ENCODE results near the gene MACROD2. TPM values are rescaled to one million over a fixed set of nuclear protein-coding genes. Genes with fewer than 3 reads are reported as not detected.
A peak's percentile ranks its signal among the peaks of the same experiment; 100 is the strongest.

The MACROD2 gene
- total and polyA plus RNA-seq, 4 donors, result 0.66 to 10.5 (median 3.3) TPM

DNA sequence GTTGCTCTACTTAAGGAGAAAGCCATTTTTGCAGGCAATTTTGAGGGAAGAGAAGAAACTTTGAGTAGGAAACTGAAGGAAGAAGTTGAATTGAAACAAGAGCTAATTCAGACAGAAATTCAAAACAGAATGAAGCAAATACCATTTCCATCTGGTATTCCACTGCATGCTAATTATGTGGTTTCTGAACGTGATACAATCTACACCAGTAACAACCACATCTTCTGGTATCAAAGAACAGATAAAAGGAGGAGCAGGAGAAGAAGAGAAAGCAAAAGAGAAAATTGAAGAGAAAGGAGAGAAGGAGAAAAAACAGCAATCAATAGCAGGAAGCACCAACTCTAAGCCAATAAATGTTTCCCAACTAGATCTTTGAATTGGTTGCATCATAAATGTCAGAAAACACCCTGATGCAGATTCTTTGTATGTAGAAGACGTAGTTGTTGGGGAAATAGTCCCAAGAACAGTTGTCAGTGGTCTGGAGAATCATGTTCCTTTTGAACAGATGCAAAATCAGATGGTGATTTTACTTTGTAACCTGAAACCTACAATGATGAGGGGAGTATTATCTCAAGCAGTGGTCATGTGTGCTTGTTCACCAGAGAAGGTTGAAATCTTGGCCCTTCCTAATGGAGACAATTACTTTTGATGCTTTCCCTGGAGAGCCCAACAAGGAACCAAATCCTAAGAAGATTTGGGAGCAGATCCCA is 132.4 kb downstream of the MACROD2 start:
- no peak for DNase-seq (ENCODE audit: low spot score)
- TF ChIP-seq, protein P1, sequence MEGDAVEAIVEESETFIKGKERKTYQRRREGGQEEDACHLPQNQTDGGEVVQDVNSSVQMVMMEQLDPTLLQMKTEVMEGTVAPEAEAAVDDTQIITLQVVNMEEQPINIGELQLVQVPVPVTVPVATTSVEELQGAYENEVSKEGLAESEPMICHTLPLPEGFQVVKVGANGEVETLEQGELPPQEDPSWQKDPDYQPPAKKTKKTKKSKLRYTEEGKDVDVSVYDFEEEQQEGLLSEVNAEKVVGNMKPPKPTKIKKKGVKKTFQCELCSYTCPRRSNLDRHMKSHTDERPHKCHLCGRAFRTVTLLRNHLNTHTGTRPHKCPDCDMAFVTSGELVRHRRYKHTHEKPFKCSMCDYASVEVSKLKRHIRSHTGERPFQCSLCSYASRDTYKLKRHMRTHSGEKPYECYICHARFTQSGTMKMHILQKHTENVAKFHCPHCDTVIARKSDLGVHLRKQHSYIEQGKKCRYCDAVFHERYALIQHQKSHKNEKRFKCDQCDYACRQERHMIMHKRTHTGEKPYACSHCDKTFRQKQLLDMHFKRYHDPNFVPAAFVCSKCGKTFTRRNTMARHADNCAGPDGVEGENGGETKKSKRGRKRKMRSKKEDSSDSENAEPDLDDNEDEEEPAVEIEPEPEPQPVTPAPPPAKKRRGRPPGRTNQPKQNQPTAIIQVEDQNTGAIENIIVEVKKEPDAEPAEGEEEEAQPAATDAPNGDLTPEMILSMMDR (IDR thresholded peaks at IDR 0.05; ENCODE audit: low read depth, low read length, missing input control), result no peak
- H3K36me3 ChIP-seq (ENCODE audit: control insufficient read depth in 4 of 4, insufficient read depth in 3 of 4, low read depth in 1 of 4, low read length in 3 of 4), result no peaks in the 10 kb centered on the region
- no peak overlapping the region for H3K4me3 ChIP-seq (ENCODE audit: low read depth in 1 of 3, low read length in 3 of 3)
- H3K9me3 ChIP-seq (ENCODE audit: control insufficient read depth in 4 of 4, low read length in 3 of 4), result no peaks in the 10 kb centered on the region
- WGBS, result 60% methylated on average over 2 of the region's 2 CpGs
- no peak overlapping the region for H3K9ac ChIP-seq (ENCODE audit: low read depth in 1 of 2, low read length in 2 of 2)
- no peak overlapping the region for H3K27ac ChIP-seq (ENCODE audit: low read depth in 1 of 2, low read length in 2 of 2)
- peaks cover 0 to 2% (median 0%) of the 10 kb centered on the region in 4 donors for H3K4me1 ChIP-seq (ENCODE audit: control insufficient read depth in 4 of 4, insufficient read depth in 4 of 4, low read length in 3 of 4)
- H3K27me3 ChIP-seq (ENCODE audit: control insufficient read depth in 4 of 4, insufficient read depth in 4 of 4, low read length in 3 of 4), result no peaks in the 10 kb centered on the region

- Histone ChIP-seq H3K27me3 (ENCODE audit: control insufficient read depth in 4 of 4, insufficient read depth in 4 of 4, low read length in 3 of 4) (no peaks in the 10 kb centered on the region), H3K4me1 (ENCODE audit: control insufficient read depth in 4 of 4, insufficient read depth in 4 of 4, low read length in 3 of 4) (no peaks in the 10 kb centered on the region), H3K36me3 (ENCODE audit: control insufficient read depth in 4 of 4, insufficient read depth in 3 of 4, low read depth in 1 of 4, low read length in 3 of 4) (no peaks in the 10 kb centered on the region), H3K27ac (ENCODE audit: low read depth in 1 of 2, low read length in 2 of 2) (no peak overlapping the region), H3K4me3 (ENCODE audit: low read depth in 1 of 3, low read length in 3 of 3) (no peak overlapping the region), H3K9me3 (ENCODE audit: control insufficient read depth in 4 of 4, low read length in 3 of 4) (peaks cover 0 to 9% (median under 1%) of the 10 kb centered on the region in 4 donors), H3K9ac (ENCODE audit: low read depth in 1 of 2, low read length in 2 of 2) (no peak overlapping the region)
- 96% methylated on average over 3 of the region's 3 CpGs for WGBS
- no peak for TF ChIP-seq HNF4A (conservative IDR thresholded peaks at IDR 0.05)
- no peak for DNase-seq (ENCODE audit: low spot score)
Measured at GRCh38 chr20:14134004-14134403, 138.7 kb downstream of the MACROD2 start.

GRCh38 chr20:14142171-14142570 is 146.9 kb downstream of the MACROD2 start:
- DNase-seq (ENCODE audit: low spot score), result peak; percentile 35
- Histone ChIP-seq H3K27me3 (ENCODE audit: control insufficient read depth in 4 of 4, insufficient read depth in 4 of 4, low read length in 3 of 4) (no peaks in the 10 kb centered on the region), H3K4me3 (ENCODE audit: low read depth in 1 of 3, low read length in 3 of 3) (no peak overlapping the region), H3K9me3 (ENCODE audit: control insufficient read depth in 4 of 4, low read length in 3 of 4) (no peaks in the 10 kb centered on the region), H3K4me1 (ENCODE audit: control insufficient read depth in 4 of 4, insufficient read depth in 4 of 4, low read length in 3 of 4) (peaks cover 0 to 2% (median 0%) of the 10 kb centered on the region in 4 donors), H3K36me3 (ENCODE audit: control insufficient read depth in 4 of 4, insufficient read depth in 3 of 4, low read depth in 1 of 4, low read length in 3 of 4) (no peaks in the 10 kb centered on the region), H3K27ac (ENCODE audit: low read depth in 1 of 2, low read length in 2 of 2) (no peak overlapping the region), H3K9ac (ENCODE audit: low read depth in 1 of 2, low read length in 2 of 2) (no peak overlapping the region)
- 29% methylated on average over 5 of the region's 5 CpGs for WGBS
- TF ChIP-seq FOXA1 (IDR thresholded peaks at IDR 0.05) (no peak), RAD21 (IDR thresholded peaks at IDR 0.05) (peak; percentile 91), JUND (IDR thresholded peaks at IDR 0.05) (no peak), EGR1 (IDR thresholded peaks at IDR 0.05; ENCODE audit: low read depth in 2 of 2) (no peak), ZBTB33 (IDR thresholded peaks at IDR 0.05) (no peak), GABPA (IDR thresholded peaks at IDR 0.05 in 1 of 2, conservative IDR thresholded peaks at IDR 0.05 in 1 of 2) (no peak), RXRA (IDR thresholded peaks at IDR 0.05) (peak in 1 of 2 donors; percentile 30), TAF1 (conservative IDR thresholded peaks at IDR 0.05) (no peak)
- TF ChIP-seq, protein P2, sequence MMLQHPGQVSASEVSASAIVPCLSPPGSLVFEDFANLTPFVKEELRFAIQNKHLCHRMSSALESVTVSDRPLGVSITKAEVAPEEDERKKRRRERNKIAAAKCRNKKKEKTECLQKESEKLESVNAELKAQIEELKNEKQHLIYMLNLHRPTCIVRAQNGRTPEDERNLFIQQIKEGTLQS (IDR thresholded peaks at IDR 0.05), result no peak
- TF ChIP-seq, protein P1 (IDR thresholded peaks at IDR 0.05; ENCODE audit: low read depth, low read length, missing input control), result peak; percentile 70

Data from liver (tissue), 9 donors.